Measurements from ENCODE around the gene CATSPER3.

Gene CATSPER3

DNA sequence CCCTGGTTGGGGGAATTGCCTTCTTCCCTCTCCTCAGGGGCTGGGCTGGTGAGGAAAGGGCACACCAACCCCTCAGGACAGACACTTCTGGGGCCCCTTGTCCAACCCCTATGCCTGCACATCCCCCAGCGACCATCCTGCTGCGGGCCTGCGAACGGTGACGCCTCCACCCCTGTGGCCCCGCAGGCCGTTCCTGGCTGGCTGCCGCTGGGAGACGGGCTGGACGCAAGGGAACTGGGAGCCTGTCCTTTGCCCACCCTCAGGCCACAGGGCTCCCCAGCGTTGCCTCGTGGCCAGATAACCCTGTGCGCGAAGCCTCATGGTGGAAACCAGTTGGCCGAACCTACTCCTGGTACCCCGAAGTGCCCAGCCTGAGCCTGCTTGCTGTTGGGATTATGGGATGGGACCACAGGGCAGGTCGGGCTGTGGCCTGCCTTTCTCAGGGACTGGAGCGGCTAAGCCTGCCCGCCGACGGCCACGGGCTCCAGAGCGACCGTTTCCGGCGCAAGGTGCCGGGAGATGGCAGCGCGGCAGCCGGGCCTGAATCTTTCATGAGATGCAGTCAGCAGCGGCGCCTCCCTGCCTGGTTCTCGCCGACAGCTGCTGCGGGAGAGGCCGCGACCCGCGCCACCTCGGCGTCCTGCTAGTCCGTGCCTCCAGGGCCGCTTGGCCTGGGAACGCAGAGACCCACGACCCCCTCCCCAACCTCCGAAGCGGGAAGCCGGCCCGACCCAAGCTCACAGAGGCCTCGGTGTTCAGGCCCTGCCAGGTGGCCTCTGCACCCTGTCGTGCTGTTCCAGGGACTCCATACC is 72.8 kb downstream of the CATSPER3 start:
- POLR2A ChIA-PET, result no interaction called here
- DNase-seq (ENCODE audit: extremely low spot score), result no peak
- no peak for TF ChIP-seq PKNOX1 (IDR thresholded peaks at IDR 0.05)
- TF ChIP-seq FOXA1 (IDR thresholded peaks at IDR 0.05), result no peak
- no peak for TF ChIP-seq LEF1 (IDR thresholded peaks at IDR 0.05; ENCODE audit: borderline replicate concordance)
- TF ChIP-seq L3MBTL2 (conservative IDR thresholded peaks at IDR 0.05), result no peak
- no peak for TF ChIP-seq FOXK2 (IDR thresholded peaks at IDR 0.05)
- TF ChIP-seq NFRKB (IDR thresholded peaks at IDR 0.05), result no peak
- no peak for TF ChIP-seq CTBP1 (IDR thresholded peaks at IDR 0.05; ENCODE audit: borderline replicate concordance)
- no peak for TF ChIP-seq BHLHE40 (IDR thresholded peaks at IDR 0.05; ENCODE audit: borderline replicate concordance)
- TF ChIP-seq HDGF (IDR thresholded peaks at IDR 0.05; ENCODE audit: borderline replicate concordance), result no peak
- TF ChIP-seq ELF4 (IDR thresholded peaks at IDR 0.05), result no peak
- no peak for TF ChIP-seq FOXM1 (IDR thresholded peaks at IDR 0.05; ENCODE audit: borderline replicate concordance)
- CTCF ChIA-PET, result no interaction called here

GRCh38 chr5:135041145-135041587 is 73.5 kb downstream of the CATSPER3 start:
- DNase-seq (ENCODE audit: extremely low spot score), result no peak
- ChIA-PET POLR2A (no interaction called here), CTCF (no interaction called here)
- TF ChIP-seq HDGF (IDR thresholded peaks at IDR 0.05; ENCODE audit: borderline replicate concordance), result no peak
- no peak for TF ChIP-seq ELF4 (IDR thresholded peaks at IDR 0.05)
- TF ChIP-seq L3MBTL2 (conservative IDR thresholded peaks at IDR 0.05), result no peak
- no peak for TF ChIP-seq LEF1 (IDR thresholded peaks at IDR 0.05; ENCODE audit: borderline replicate concordance)
- no peak for TF ChIP-seq TARDBP (IDR thresholded peaks at IDR 0.05)
- no peak for TF ChIP-seq ARNT (IDR thresholded peaks at IDR 0.05)
- TF ChIP-seq PKNOX1 (IDR thresholded peaks at IDR 0.05), result no peak
- no peak for TF ChIP-seq NFRKB (IDR thresholded peaks at IDR 0.05)
- TF ChIP-seq FOXK2 (IDR thresholded peaks at IDR 0.05), result no peak
- TF ChIP-seq FOXA1 (IDR thresholded peaks at IDR 0.05), result no peak
- TF ChIP-seq ZNF384 (IDR thresholded peaks at IDR 0.05), result no peak
- no peak for TF ChIP-seq SUZ12 (IDR thresholded peaks at IDR 0.05)

- TF ChIP-seq FOXK2 (IDR thresholded peaks at IDR 0.05), result no peak
- no peak for TF ChIP-seq NFRKB (IDR thresholded peaks at IDR 0.05)
- TF ChIP-seq ZNF384 (IDR thresholded peaks at IDR 0.05), result no peak
- TF ChIP-seq CTBP1 (IDR thresholded peaks at IDR 0.05; ENCODE audit: borderline replicate concordance), result no peak
- TF ChIP-seq TARDBP (IDR thresholded peaks at IDR 0.05), result no peak
- TF ChIP-seq L3MBTL2 (conservative IDR thresholded peaks at IDR 0.05), result no peak
- POLR2A ChIA-PET, result no interaction called here
- DNase-seq (ENCODE audit: extremely low spot score), result no peak
- CTCF ChIA-PET, result no interaction called here
Observed at GRCh38 chr5:135041726-135042125, 74.0 kb downstream of the CATSPER3 start.

DNA sequence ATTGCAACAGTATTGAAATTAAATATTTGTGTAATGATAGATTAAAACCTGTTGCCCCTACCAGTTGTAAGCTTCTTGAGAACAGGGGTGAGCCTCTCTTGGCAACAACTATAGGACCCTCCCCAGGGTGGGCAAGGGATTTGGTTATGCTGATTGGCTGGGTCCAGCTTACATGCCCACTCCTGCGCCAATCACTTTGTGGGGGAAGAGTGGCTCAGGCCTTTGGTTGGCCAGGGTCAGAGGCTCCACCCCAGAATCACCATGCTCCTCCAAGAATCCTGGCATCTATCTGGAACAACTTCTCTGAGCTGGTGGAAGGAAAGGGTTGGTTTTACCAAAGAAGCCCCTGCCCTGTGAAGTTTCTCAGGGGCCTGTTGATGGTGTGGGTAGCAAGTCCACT is 74.9 kb downstream of the CATSPER3 start:
- CTCF ChIA-PET, result no interaction called here
- POLR2A ChIA-PET, result interaction anchor here (0.8 to 1.2 kb wide), 2 partner anchors 8 to 9 kb away, joined by 3 read pairs; no protein-coding TSS in a partner anchor
- DNase-seq (ENCODE audit: extremely low spot score), result no peak
- no peak for TF ChIP-seq CTBP1 (IDR thresholded peaks at IDR 0.05; ENCODE audit: borderline replicate concordance)
- no peak for TF ChIP-seq SP1 (IDR thresholded peaks at IDR 0.05)
- no peak for TF ChIP-seq SUZ12 (IDR thresholded peaks at IDR 0.05)
- TF ChIP-seq NFRKB (IDR thresholded peaks at IDR 0.05), result no peak
- no peak for TF ChIP-seq FOXM1 (IDR thresholded peaks at IDR 0.05; ENCODE audit: borderline replicate concordance)
- TF ChIP-seq FOXA1 (IDR thresholded peaks at IDR 0.05), result no peak
- TF ChIP-seq HDGF (IDR thresholded peaks at IDR 0.05; ENCODE audit: borderline replicate concordance), result no peak

DNA sequence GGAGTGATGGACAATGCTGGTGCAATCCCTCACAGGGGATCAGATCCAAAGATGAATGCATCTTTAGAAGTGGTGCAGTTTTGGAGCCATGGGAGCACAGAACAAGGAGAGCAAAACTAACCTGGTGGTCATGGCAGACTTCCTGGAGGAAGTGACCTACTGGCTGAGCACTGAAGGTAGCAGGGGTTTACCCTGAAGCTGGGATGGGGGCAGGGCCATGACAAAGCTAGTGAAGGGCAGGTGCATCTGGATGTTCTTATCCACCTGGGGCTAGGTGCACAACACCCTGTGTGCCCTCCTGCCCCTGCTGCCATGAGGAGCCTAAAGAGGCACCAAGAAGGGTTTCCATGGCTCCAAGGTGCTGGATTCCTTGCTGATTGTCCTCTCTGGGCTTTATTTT is 77.8 kb downstream of the CATSPER3 start:
- ChIA-PET POLR2A (no interaction called here), CTCF (no interaction called here)
- TF ChIP-seq BHLHE40 (IDR thresholded peaks at IDR 0.05; ENCODE audit: borderline replicate concordance), result no peak
- no peak for TF ChIP-seq CTBP1 (IDR thresholded peaks at IDR 0.05; ENCODE audit: borderline replicate concordance)
- TF ChIP-seq SP1 (IDR thresholded peaks at IDR 0.05), result no peak
- TF ChIP-seq SUZ12 (IDR thresholded peaks at IDR 0.05), result no peak
- TF ChIP-seq ARNT (IDR thresholded peaks at IDR 0.05), result no peak
- no peak for TF ChIP-seq FOXA1 (IDR thresholded peaks at IDR 0.05)
- no peak for TF ChIP-seq L3MBTL2 (conservative IDR thresholded peaks at IDR 0.05)
- TF ChIP-seq ELF4 (IDR thresholded peaks at IDR 0.05), result no peak
- TF ChIP-seq HDGF (IDR thresholded peaks at IDR 0.05; ENCODE audit: borderline replicate concordance), result no peak
- no peak for TF ChIP-seq TARDBP (IDR thresholded peaks at IDR 0.05)
- no peak for DNase-seq (ENCODE audit: extremely low spot score)

DNA sequence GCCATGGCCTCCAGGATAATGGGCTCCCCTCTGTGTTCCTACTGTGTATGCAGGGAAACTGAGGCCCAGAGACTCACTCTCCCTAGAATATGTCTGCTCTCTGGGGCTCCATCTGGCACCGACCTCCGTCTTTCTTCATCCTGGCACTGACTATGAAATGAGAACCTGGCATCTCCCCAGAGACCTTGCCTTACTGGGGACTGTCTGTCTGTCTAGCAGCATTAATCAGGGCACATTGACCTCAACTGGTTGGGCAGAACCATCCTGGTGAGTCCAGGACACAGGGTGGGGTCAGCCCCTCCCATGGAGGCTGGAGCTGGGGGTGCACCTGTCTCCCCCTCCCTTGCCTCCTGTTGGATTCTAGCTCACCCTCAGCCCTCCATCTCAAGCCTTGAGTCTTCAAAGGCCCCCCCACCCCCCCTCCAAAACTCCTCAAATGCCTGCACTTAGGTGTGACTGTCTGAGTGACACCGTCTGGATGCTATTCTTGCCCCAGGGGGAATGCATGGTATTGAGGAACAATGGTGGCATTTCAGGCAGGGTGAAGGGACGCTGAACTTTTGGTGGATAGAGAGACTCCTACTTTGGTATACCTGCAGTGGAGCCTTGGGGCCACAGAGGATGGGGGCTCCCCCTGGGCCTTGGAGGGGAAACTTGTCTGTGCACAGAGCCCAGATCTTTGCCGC is 79.1 kb downstream of the CATSPER3 start:
- ChIA-PET CTCF (no interaction called here), POLR2A (interaction anchor here (1.0 kb wide), 1 partner anchor 21 kb away, joined by 3 read pairs; no protein-coding TSS in a partner anchor)
- DNase-seq (ENCODE audit: extremely low spot score), result no peak
- TF ChIP-seq FOXA1 (IDR thresholded peaks at IDR 0.05) (no peak), FOXM1 (IDR thresholded peaks at IDR 0.05; ENCODE audit: borderline replicate concordance) (no peak), TARDBP (IDR thresholded peaks at IDR 0.05) (no peak), NFRKB (IDR thresholded peaks at IDR 0.05) (no peak), ELF4 (IDR thresholded peaks at IDR 0.05) (no peak), BHLHE40 (IDR thresholded peaks at IDR 0.05; ENCODE audit: borderline replicate concordance) (no peak), FOXK2 (IDR thresholded peaks at IDR 0.05) (no peak), PKNOX1 (IDR thresholded peaks at IDR 0.05) (no peak), ZNF384 (IDR thresholded peaks at IDR 0.05) (no peak), SP1 (IDR thresholded peaks at IDR 0.05) (no peak), ARNT (IDR thresholded peaks at IDR 0.05) (no peak), LEF1 (IDR thresholded peaks at IDR 0.05; ENCODE audit: borderline replicate concordance) (no peak), L3MBTL2 (conservative IDR thresholded peaks at IDR 0.05) (no peak), SUZ12 (IDR thresholded peaks at IDR 0.05) (no peak), HDGF (IDR thresholded peaks at IDR 0.05; ENCODE audit: borderline replicate concordance) (no peak)

All from HEK293T (cell line).